Spleen (tissue), 11 donors: Measurements from ENCODE around the gene CTSZ. TPM values are rescaled to one million over a fixed set of nuclear protein-coding genes. Genes with fewer than 3 reads are reported as not detected.

ENCODE experiments used
- DNase-seq: peaks from one replicate; pipeline ENCODE4 v3.0.0-alpha.2; 2020
- H3K27ac ChIP-seq, 8 donors: fragments of 200-600 bp; sonication (generic) in 7 of 8; 1 replicate in 4 of 8; 2 replicates in 4 of 8; pipeline versions ENCODE4 v1.5.0 to v1.8.0; 2016 to 2021; ENCODE audit warnings: inconsistent platforms in 4 of 8, mild to moderate bottlenecking in 4 of 8, moderate library complexity in 1 of 8
- H3K27me3 ChIP-seq, 7 donors: fragments of 200-600 bp; sonication (generic) in 6 of 7; replicated peaks in 1 of 7; 1 replicate in 4 of 7; 2 replicates in 3 of 7; pipeline versions ENCODE4 v1.5.0 to v1.8.0; 2016 to 2021; ENCODE audit warnings: inconsistent platforms in 3 of 7, mild to moderate bottlenecking in 1 of 7
- H3K36me3 ChIP-seq, 6 donors: fragments of 200-600 bp; sonication (generic) in 5 of 6; 1 replicate in 4 of 6; 2 replicates in 2 of 6; pipeline versions ENCODE4 v1.5.0 to v1.8.0; 2016 to 2021; ENCODE audit warnings: inconsistent platforms in 2 of 6
- H3K4me1 ChIP-seq, 6 donors: fragments of 200-600 bp; sonication (generic) in 5 of 6; 1 replicate in 3 of 6; 2 replicates in 3 of 6; pipeline versions ENCODE4 v1.5.0 to v1.8.0; 2016 to 2021; ENCODE audit warnings: inconsistent platforms in 3 of 6
- H3K4me3 ChIP-seq, 8 donors: fragments of 200-600 bp; sonication (generic) in 7 of 8; 1 replicate in 4 of 8; 2 replicates in 4 of 8; pipeline versions ENCODE4 v1.5.0 to v1.8.0; 2016 to 2021; ENCODE audit warnings: inconsistent platforms in 4 of 8, mild to moderate bottlenecking in 4 of 8, moderate library complexity in 2 of 8
- H3K9me3 ChIP-seq, 8 donors: fragments of 200-600 bp; sonication (generic) in 7 of 8; 1 replicate in 4 of 8; 2 replicates in 4 of 8; pipeline versions ENCODE4 v1.5.0 to v1.8.0; 2016 to 2021; ENCODE audit warnings: inconsistent platforms in 4 of 8
- POLR2A ChIP-seq, 3 donors: fragments of 450-650 bp; IDR thresholded peaks; one replicate each; pipeline ENCODE4 v1.5.1; 2017; ENCODE audit warnings: antibody characterized with exemption in 3 of 3, mild to moderate bottlenecking in 1 of 3
- POLR2AphosphoS5 ChIP-seq, 3 donors: sonication (generic); formaldehyde crosslinking; IDR thresholded peaks; one replicate each; pipeline ENCODE4 v1.5.1; 2017; ENCODE audit warnings: antibody characterized with exemption in 3 of 3
- WGBS, 5 donors: extraction: QIAGEN DNeasy Blood & Tissue Kit in 3 of 5; methylation state at CpG; one replicate each; pipeline versions ENCODE4 v1.1.5 to v1.1.7; 2013 to 2018; 5-methylcytosine and 5-hydroxymethylcytosine counted together
- intact Hi-C: fragments of 100-400 bp; cut with DNase I; formaldehyde crosslinking; loops from one replicate; pipeline ENCODE4 v1.15.0; 2023; ENCODE audit warnings: low total_unique reads
- polyA plus RNA-seq, 3 donors: library from polyadenylated mRNA; stranded (reverse); fragments of 200-250 nt; gene quantifications; one replicate each; pipeline ENCODE4 v1.2.1, GENCODE V29; 2013
- total RNA-seq, 7 donors: library from RNA; depleted of rRNA in 3 of 7; stranded (reverse); fragments of >200 nt in 3 of 7; fragmentation: NEBNext Ultra II Directional in 4 of 7; extraction: Animal tissue kit (Norgen Biotek cat#: 25700) in 4 of 7; gene quantifications; one replicate each; pipeline versions ENCODE4 v1.1.0 to v1.2.1, GENCODE V29; 2016 to 2021
- TF ChIP-seq, protein P1 (sequence below), 11 experiments: fragments of 200-600 bp in 7 of 11; fragments of 450-650 bp in 4 of 11; sonication (generic) in 4 of 11; IDR thresholded peaks in 8 of 11; conservative IDR thresholded peaks in 3 of 11; 1 replicate in 7 of 11; 2 replicates in 4 of 11; pipeline versions ENCODE4 v1.4.0 to v1.8.0; 2016 to 2021; ENCODE audit warnings: antibody characterized with exemption in 11 of 11, inconsistent platforms in 4 of 11, mild to moderate bottlenecking in 1 of 11
- donor health status: healthy with polysubstance abuse.
- donor health status: DM: no; HTN: no; CAD: no; lungs with moderate emphysema.
- donor health status: DM: no; HTN: no; CAD: no.
- donor health status: Bipolar disorder and iron deficiency.
- donor health status: healthy.
- donor health status: DM: no; HTN: no; CAD: no.
- donor health status: DM: yes; HTN: yes; CAD: no.

The CTSZ gene
- total and polyA plus RNA-seq, 10 donors = 198 to 286 (median 230) TPM

DNA sequence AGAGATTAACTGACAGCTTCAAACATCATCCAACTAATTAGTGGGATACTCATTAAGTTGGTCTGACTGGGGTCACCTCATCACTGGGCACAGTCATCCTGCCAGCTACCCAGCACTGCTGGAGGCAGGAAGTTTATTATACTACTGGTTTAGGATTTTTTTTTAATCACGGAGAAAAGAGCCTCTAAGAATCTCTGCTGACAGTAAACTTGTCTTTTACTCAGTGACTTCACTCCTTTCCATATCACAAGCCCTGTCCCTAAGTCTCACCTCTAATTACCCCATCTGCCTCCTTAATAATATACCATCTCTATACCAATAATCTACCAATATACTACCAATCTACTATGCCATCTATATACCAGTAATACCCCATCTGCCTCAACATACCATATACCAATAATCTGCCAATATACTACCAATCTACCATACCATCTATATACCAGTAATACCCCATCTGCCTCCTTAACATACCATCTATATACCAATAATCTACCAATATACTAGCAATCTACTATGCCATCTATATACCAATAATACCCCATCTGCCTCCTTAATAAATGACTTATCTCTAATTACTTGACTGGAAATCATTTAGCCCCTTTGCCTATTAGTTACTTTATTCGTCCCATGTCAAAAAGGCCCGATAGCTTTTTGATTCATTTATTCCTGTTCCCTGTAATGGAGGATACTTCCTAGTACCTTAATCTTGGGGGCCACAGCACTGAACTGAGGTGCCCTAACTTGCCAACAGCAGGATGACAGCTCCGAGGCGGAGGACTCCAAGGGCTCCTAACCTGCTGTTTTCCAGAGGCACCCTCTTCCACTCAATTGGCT is 20.1 kb upstream of the CTSZ start:
- peaks cover 0 to 85% (median 67%) of the 10 kb centered on the region in 6 donors for H3K36me3 ChIP-seq
- TF ChIP-seq POLR2A (IDR thresholded peaks at IDR 0.05) = no peak
- TF ChIP-seq, protein P1, sequence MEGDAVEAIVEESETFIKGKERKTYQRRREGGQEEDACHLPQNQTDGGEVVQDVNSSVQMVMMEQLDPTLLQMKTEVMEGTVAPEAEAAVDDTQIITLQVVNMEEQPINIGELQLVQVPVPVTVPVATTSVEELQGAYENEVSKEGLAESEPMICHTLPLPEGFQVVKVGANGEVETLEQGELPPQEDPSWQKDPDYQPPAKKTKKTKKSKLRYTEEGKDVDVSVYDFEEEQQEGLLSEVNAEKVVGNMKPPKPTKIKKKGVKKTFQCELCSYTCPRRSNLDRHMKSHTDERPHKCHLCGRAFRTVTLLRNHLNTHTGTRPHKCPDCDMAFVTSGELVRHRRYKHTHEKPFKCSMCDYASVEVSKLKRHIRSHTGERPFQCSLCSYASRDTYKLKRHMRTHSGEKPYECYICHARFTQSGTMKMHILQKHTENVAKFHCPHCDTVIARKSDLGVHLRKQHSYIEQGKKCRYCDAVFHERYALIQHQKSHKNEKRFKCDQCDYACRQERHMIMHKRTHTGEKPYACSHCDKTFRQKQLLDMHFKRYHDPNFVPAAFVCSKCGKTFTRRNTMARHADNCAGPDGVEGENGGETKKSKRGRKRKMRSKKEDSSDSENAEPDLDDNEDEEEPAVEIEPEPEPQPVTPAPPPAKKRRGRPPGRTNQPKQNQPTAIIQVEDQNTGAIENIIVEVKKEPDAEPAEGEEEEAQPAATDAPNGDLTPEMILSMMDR (IDR thresholded peaks at IDR 0.05 in 8 of 11, conservative IDR thresholded peaks at IDR 0.05 in 3 of 11) = no peak
- TF ChIP-seq POLR2AphosphoS5 (IDR thresholded peaks at IDR 0.05) = no peak
- intact Hi-C loops = no loop called here
- no peaks in the 10 kb centered on the region for H3K27me3 ChIP-seq
- no peak for DNase-seq
- H3K4me3 ChIP-seq = no peak overlapping the region
- 85 to 89% (median 87%) methylated on average over 5 of the region's 5 CpGs for WGBS, 5 donors
- H3K4me1 ChIP-seq = peaks cover 31 to 74% (median 57%) of the 10 kb centered on the region in 6 donors
- no peaks in the 10 kb centered on the region for H3K9me3 ChIP-seq
- peak overlapping the region in 1 of 8 donors; percentile 18 for H3K27ac ChIP-seq

DNA sequence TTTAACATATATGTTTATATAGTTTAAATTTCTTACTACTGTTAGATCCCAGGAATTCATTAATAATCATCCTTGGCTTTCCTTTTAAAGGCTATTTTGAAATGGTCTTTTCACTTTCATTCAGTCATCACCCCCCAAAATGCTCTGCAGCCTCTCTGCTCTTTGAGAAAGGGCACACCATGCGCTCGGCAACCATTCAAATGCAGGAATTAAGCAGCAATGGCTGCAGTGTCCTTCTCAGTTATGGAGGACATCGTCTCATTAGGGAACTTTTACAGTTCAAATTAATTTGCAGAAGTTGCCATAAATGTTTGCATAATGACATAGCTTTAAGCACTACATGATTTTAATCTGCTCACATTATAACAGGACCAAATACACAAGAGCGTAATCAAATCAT is 18.5 kb upstream of the CTSZ start:
- intact Hi-C loops = no loop called here
- peaks cover 22 to 61% (median 45%) of the 10 kb centered on the region in 6 donors for H3K4me1 ChIP-seq
- TF ChIP-seq POLR2AphosphoS5 (IDR thresholded peaks at IDR 0.05) = no peak
- TF ChIP-seq, protein P1 (IDR thresholded peaks at IDR 0.05 in 8 of 11, conservative IDR thresholded peaks at IDR 0.05 in 3 of 11) = no peak
- TF ChIP-seq POLR2A (IDR thresholded peaks at IDR 0.05) = no peak
- 89 to 95% (median 93%) methylated on average over 4 of the region's 4 CpGs for WGBS, 5 donors
- H3K27me3 ChIP-seq = no peaks in the 10 kb centered on the region
- H3K27ac ChIP-seq = no peak overlapping the region
- no peaks in the 10 kb centered on the region for H3K9me3 ChIP-seq
- H3K36me3 ChIP-seq = peaks cover 0 to 99% (median 68%) of the 10 kb centered on the region in 6 donors
- no peak overlapping the region for H3K4me3 ChIP-seq
- DNase-seq = no peak

DNA sequence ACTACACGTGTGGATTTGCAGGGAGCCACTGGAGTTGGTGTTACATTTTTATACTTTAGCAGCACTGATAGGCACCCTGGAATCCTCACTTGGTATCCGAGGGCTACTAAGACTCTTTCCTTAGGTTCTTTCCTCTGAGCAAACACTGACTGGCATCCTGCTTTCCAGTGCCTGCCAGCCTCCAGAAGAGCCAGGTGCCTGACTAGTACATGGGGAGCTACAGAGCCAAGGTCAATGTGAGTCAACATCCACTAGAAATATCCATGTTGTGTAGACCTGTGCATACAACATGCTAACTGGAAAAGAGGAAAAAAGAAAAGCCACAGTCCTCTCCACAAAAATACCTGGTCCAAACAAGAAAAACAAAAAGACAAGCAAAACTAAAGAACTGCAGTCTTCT is 18.0 kb upstream of the CTSZ start:
- intact Hi-C loops = no loop called here
- H3K4me3 ChIP-seq = no peak overlapping the region
- no peaks in the 10 kb centered on the region for H3K27me3 ChIP-seq
- DNase-seq = no peak
- peaks cover 0 to 95% (median 66%) of the 10 kb centered on the region in 6 donors for H3K36me3 ChIP-seq
- TF ChIP-seq, protein P1 (IDR thresholded peaks at IDR 0.05 in 8 of 11, conservative IDR thresholded peaks at IDR 0.05 in 3 of 11) = no peak
- TF ChIP-seq POLR2A (IDR thresholded peaks at IDR 0.05) (no peak), POLR2AphosphoS5 (IDR thresholded peaks at IDR 0.05) (no peak)
- H3K27ac ChIP-seq = no peak overlapping the region
- H3K9me3 ChIP-seq = no peaks in the 10 kb centered on the region
- peaks cover 18 to 57% (median 41%) of the 10 kb centered on the region in 6 donors for H3K4me1 ChIP-seq
- 73 to 94% (median 84%) methylated on average over 2 of the region's 2 CpGs for WGBS, 5 donors

DNA sequence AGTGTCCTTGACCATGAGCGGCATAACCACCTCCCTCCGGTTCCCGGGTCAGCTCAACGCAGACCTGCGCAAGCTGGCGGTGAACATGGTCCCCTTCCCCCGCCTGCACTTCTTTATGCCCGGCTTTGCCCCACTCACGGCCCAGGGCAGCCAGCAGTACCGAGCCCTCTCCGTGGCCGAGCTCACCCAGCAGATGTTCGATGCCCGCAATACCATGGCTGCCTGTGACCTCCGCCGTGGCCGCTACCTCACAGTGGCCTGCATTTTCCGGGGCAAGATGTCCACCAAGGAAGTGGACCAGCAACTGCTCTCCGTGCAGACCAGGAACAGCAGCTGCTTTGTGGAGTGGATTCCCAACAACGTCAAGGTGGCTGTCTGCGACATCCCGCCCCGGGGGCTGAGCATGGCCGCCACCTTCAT is 17.1 kb upstream of the CTSZ start:
- Histone ChIP-seq H3K4me3 (no peak overlapping the region), H3K36me3 (peaks cover 0 to 86% (median 59%) of the 10 kb centered on the region in 6 donors), H3K9me3 (no peaks in the 10 kb centered on the region), H3K4me1 (peaks cover 8 to 47% (median 31%) of the 10 kb centered on the region in 6 donors), H3K27ac (no peak overlapping the region), H3K27me3 (no peaks in the 10 kb centered on the region)
- intact Hi-C loops = no loop called here
- peak; percentile 64 for DNase-seq
- TF ChIP-seq POLR2AphosphoS5 (IDR thresholded peaks at IDR 0.05) (peak in 2 of 3 donors; percentile 51 to 64), POLR2A (IDR thresholded peaks at IDR 0.05) (no peak)
- TF ChIP-seq, protein P1 (IDR thresholded peaks at IDR 0.05 in 8 of 11, conservative IDR thresholded peaks at IDR 0.05 in 3 of 11) = no peak
- 93 to 98% (median 95%) methylated on average over 24 of the region's 24 CpGs for WGBS, 5 donors
